ENCODE data around the gene CTSZ. TPM values are rescaled to one million over a fixed set of nuclear protein-coding genes. Genes with fewer than 3 reads are reported as not detected.

CTSZ gene
- total RNA-seq, 3 donors from 2014 or later = 135 to 238 (median 181) TPM

DNA sequence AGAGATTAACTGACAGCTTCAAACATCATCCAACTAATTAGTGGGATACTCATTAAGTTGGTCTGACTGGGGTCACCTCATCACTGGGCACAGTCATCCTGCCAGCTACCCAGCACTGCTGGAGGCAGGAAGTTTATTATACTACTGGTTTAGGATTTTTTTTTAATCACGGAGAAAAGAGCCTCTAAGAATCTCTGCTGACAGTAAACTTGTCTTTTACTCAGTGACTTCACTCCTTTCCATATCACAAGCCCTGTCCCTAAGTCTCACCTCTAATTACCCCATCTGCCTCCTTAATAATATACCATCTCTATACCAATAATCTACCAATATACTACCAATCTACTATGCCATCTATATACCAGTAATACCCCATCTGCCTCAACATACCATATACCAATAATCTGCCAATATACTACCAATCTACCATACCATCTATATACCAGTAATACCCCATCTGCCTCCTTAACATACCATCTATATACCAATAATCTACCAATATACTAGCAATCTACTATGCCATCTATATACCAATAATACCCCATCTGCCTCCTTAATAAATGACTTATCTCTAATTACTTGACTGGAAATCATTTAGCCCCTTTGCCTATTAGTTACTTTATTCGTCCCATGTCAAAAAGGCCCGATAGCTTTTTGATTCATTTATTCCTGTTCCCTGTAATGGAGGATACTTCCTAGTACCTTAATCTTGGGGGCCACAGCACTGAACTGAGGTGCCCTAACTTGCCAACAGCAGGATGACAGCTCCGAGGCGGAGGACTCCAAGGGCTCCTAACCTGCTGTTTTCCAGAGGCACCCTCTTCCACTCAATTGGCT, 20.1 kb upstream of the CTSZ start:
- TF ChIP-seq POLR2A (IDR thresholded peaks at IDR 0.05) = no peak
- no peak for TF ChIP-seq POLR2AphosphoS5 (IDR thresholded peaks at IDR 0.05)
- TF ChIP-seq, protein P1, sequence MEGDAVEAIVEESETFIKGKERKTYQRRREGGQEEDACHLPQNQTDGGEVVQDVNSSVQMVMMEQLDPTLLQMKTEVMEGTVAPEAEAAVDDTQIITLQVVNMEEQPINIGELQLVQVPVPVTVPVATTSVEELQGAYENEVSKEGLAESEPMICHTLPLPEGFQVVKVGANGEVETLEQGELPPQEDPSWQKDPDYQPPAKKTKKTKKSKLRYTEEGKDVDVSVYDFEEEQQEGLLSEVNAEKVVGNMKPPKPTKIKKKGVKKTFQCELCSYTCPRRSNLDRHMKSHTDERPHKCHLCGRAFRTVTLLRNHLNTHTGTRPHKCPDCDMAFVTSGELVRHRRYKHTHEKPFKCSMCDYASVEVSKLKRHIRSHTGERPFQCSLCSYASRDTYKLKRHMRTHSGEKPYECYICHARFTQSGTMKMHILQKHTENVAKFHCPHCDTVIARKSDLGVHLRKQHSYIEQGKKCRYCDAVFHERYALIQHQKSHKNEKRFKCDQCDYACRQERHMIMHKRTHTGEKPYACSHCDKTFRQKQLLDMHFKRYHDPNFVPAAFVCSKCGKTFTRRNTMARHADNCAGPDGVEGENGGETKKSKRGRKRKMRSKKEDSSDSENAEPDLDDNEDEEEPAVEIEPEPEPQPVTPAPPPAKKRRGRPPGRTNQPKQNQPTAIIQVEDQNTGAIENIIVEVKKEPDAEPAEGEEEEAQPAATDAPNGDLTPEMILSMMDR (IDR thresholded peaks at IDR 0.05) = no peak
- Histone ChIP-seq H3K27ac (no peak overlapping the region), H3K36me3 (no peaks in the 10 kb centered on the region), H3K4me3 (no peak overlapping the region), H3K4me1 (peaks cover 0 to 5% of the 10 kb centered on the region in 2 donors), H3K9me3 (no peaks in the 10 kb centered on the region), H3K27me3 (no peaks in the 10 kb centered on the region)
- intact Hi-C loops (cut with DNase I; ENCODE audit: low total_unique reads) = no loop called here
- DNase-seq (ENCODE audit: low spot score in 2 of 2) = no peak

DNA sequence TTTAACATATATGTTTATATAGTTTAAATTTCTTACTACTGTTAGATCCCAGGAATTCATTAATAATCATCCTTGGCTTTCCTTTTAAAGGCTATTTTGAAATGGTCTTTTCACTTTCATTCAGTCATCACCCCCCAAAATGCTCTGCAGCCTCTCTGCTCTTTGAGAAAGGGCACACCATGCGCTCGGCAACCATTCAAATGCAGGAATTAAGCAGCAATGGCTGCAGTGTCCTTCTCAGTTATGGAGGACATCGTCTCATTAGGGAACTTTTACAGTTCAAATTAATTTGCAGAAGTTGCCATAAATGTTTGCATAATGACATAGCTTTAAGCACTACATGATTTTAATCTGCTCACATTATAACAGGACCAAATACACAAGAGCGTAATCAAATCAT, 18.5 kb upstream of the CTSZ start:
- Histone ChIP-seq H3K9me3 (no peaks in the 10 kb centered on the region), H3K4me3 (no peak overlapping the region), H3K27me3 (no peaks in the 10 kb centered on the region), H3K4me1 (no peaks in the 10 kb centered on the region), H3K36me3 (no peaks in the 10 kb centered on the region), H3K27ac (no peak overlapping the region)
- DNase-seq (ENCODE audit: low spot score in 2 of 2) = no peak
- intact Hi-C loops (cut with DNase I; ENCODE audit: low total_unique reads) = no loop called here
- TF ChIP-seq POLR2A (IDR thresholded peaks at IDR 0.05) (no peak), POLR2AphosphoS5 (IDR thresholded peaks at IDR 0.05) (no peak)
- TF ChIP-seq, protein P1 (IDR thresholded peaks at IDR 0.05) = no peak

DNA sequence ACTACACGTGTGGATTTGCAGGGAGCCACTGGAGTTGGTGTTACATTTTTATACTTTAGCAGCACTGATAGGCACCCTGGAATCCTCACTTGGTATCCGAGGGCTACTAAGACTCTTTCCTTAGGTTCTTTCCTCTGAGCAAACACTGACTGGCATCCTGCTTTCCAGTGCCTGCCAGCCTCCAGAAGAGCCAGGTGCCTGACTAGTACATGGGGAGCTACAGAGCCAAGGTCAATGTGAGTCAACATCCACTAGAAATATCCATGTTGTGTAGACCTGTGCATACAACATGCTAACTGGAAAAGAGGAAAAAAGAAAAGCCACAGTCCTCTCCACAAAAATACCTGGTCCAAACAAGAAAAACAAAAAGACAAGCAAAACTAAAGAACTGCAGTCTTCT, 18.0 kb upstream of the CTSZ start:
- H3K36me3 ChIP-seq = no peaks in the 10 kb centered on the region

GRCh38 chr20:59024111-59024530, 17.1 kb upstream of the CTSZ start:
- no peaks in the 10 kb centered on the region for H3K27me3 ChIP-seq
- intact Hi-C loops (cut with DNase I; ENCODE audit: low total_unique reads) = no loop called here
- H3K27ac ChIP-seq = no peak overlapping the region
- H3K4me3 ChIP-seq = no peak overlapping the region
- no peaks in the 10 kb centered on the region for H3K4me1 ChIP-seq
- DNase-seq (ENCODE audit: low spot score in 2 of 2) = no peak
- no peaks in the 10 kb centered on the region for H3K9me3 ChIP-seq
- TF ChIP-seq POLR2AphosphoS5 (IDR thresholded peaks at IDR 0.05) (no peak), POLR2A (IDR thresholded peaks at IDR 0.05) (no peak)
- TF ChIP-seq, protein P1 (IDR thresholded peaks at IDR 0.05) = no peak
- no peaks in the 10 kb centered on the region for H3K36me3 ChIP-seq

More for the DNA sequence above, 18.0 kb upstream of the CTSZ start:
- no peaks in the 10 kb centered on the region for H3K4me1 ChIP-seq
- H3K27me3 ChIP-seq = no peaks in the 10 kb centered on the region
- no peak overlapping the region for H3K27ac ChIP-seq
- no peak for TF ChIP-seq POLR2AphosphoS5 (IDR thresholded peaks at IDR 0.05)
- TF ChIP-seq, protein P1 (IDR thresholded peaks at IDR 0.05) = no peak
- TF ChIP-seq POLR2A (IDR thresholded peaks at IDR 0.05) = no peak
- intact Hi-C loops (cut with DNase I; ENCODE audit: low total_unique reads) = no loop called here
- H3K4me3 ChIP-seq = no peak overlapping the region
- no peaks in the 10 kb centered on the region for H3K9me3 ChIP-seq
- no peak for DNase-seq (ENCODE audit: low spot score in 2 of 2)

- Histone ChIP-seq H3K36me3 (no peaks in the 10 kb centered on the region), H3K4me1 (no peaks in the 10 kb centered on the region), H3K9me3 (no peaks in the 10 kb centered on the region), H3K4me3 (no peak overlapping the region), H3K27me3 (no peaks in the 10 kb centered on the region), H3K27ac (no peak overlapping the region)
- DNase-seq (ENCODE audit: low spot score in 2 of 2) = no peak
- intact Hi-C loops (cut with DNase I; ENCODE audit: low total_unique reads) = no loop called here
- TF ChIP-seq POLR2A (IDR thresholded peaks at IDR 0.05) = no peak
- TF ChIP-seq POLR2AphosphoS5 (IDR thresholded peaks at IDR 0.05) = no peak
- TF ChIP-seq, protein P1 (IDR thresholded peaks at IDR 0.05) = no peak
Measured at GRCh38 chr20:59023616-59024015, 16.6 kb upstream of the CTSZ start.
